Endothelial cell (in vitro differentiated cells): ENCODE results near the gene DDX52. TPM values are rescaled to one million over a fixed set of nuclear protein-coding genes. Genes with fewer than 3 reads are reported as not detected.

Experiments
- microRNA-seq: library from miRNA; unstranded; fragments of <30 nt; microRNA quantifications from one replicate; pipeline ENCODE4, GENCODE V29; 2020; ENCODE audit not compliant: unreplicated experiment
- total RNA-seq: library from RNA; stranded (reverse); fragmentation: NEBNext Ultra II Directional; extraction: Animal tissue kit (Norgen Biotek cat#: 25700); gene quantifications from one replicate; pipeline ENCODE4 v1.2.1, GENCODE V29; 2021; ENCODE audit not compliant: unreplicated experiment

The DDX52 gene
- total RNA-seq, 1 donor from 2014 or later: 35.5 TPM

Small RNAs within 50 kb of the gene (microRNA-seq; reads per million reads assigned to microRNA genes)
- not detected for gene MIR378J

Other genes starting within 250 kb of the DDX52 start
- gene ACACA, start 236.6 kb downstream of the DDX52 start, total RNA-seq: 91.5 TPM
- gene TADA2A, start 236.6 kb downstream of the DDX52 start, total RNA-seq: 24.7 TPM
- gene DUSP14, start 153.6 kb downstream of the DDX52 start, total RNA-seq: 23.0 TPM
- 49.5 TPM for gene SYNRG, start 34.0 kb downstream of the DDX52 start, total RNA-seq
- gene HNF1B, start 101.6 kb upstream of the DDX52 start, total RNA-seq: 0.13 TPM